ENCODE measurements around the gene RXFP1.

DNA sequence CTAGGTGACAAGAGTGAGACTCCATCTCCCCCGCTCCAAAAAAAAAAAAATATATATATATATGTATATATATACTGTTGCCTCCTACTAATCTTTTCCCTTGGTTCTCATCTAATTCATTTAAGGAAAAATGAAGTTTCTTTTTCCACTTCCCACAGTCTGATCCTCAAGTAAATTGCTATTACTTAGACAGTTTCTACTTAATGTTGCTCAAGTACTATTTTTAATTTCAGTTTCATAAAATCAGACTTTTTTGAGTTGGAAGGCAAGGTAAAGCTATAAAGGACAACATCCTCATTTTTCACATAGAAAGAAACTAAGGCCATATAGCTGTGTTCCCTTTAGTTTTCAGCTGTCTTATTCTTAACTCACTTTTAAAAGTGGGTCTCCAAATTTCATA lies 5.8 kb downstream of the RXFP1 start:
- TF ChIP-seq EZH2 (IDR thresholded peaks at IDR 0.05; ENCODE audit: borderline replicate concordance, low read depth, low read length, poor library complexity, severe bottlenecking) (no peak), CTCF (conservative IDR thresholded peaks at IDR 0.05; ENCODE audit: low read depth, low read length) (no peak)
